Naive thymus-derived CD4-positive, alpha-beta T cell (primary cell): ENCODE results near the gene BTNL3. TPM values are rescaled to one million over a fixed set of nuclear protein-coding genes. Genes with fewer than 3 reads are reported as not detected.
A peak's percentile ranks its signal among the peaks of the same experiment; 100 is the strongest.
"Not testable (repeated sequence)": the region's sequence is repeated elsewhere in the genome, so short reads cannot be mapped to it uniquely, and the experiment has no call there.

Experiments
- ATAC-seq: fragments of 150-1000 bp; cut with Tn5 transposase; 2 replicates; pipeline ENCODE4 v1.10.0; 2021; ENCODE audit warnings: mild to moderate bottlenecking, moderate library complexity
- CTCF ChIA-PET: fragments of 350-600 bp; sonication (Branson Sonifier 250); formaldehyde crosslinking; loops from one replicate; lab custom pipeline; 2021; ENCODE audit warnings: antibody characterized with exemption; lab: Charles Lee
- POLR2A ChIA-PET: fragments of 350-600 bp; sonication (Branson Sonifier 250); formaldehyde crosslinking; loops from one replicate; lab custom pipeline; 2021; ENCODE audit warnings: antibody characterized with exemption, inconsistent platforms; lab: Charles Lee
- DNase-seq, 9 donors: peaks; one replicate each; pipeline versions ENCODE4 v3.0.0 to v3.0.0-alpha.2; 2020 to 2022; ENCODE audit warnings: mixed read lengths in 1 of 9
- H3K27ac ChIP-seq: one replicate; pipeline ENCODE4 v1.7.0; 2013; ENCODE audit warnings: mild to moderate bottlenecking, low read depth, low read length, moderate library complexity
- H3K27me3 ChIP-seq, 2 donors: one replicate each; pipeline ENCODE4 v1.7.0; 2013; ENCODE audit warnings: low read length in 2 of 2, mild to moderate bottlenecking in 2 of 2, moderate library complexity in 2 of 2; ENCODE audit not compliant: control insufficient read depth in 2 of 2, insufficient read depth in 2 of 2
- H3K36me3 ChIP-seq, 3 experiments: 1 replicate in 2 of 3; 2 replicates in 1 of 3; pipeline ENCODE4 v1.7.0; 2013; ENCODE audit warnings: low read length in 3 of 3, mild to moderate bottlenecking in 3 of 3, moderate library complexity in 1 of 3; ENCODE audit not compliant: insufficient read depth in 3 of 3, control insufficient read depth in 2 of 3
- H3K4me1 ChIP-seq, 2 donors: one replicate each; pipeline ENCODE4 v1.7.0; 2013; ENCODE audit warnings: low read length in 2 of 2, mild to moderate bottlenecking in 2 of 2, moderate library complexity in 1 of 2; ENCODE audit not compliant: control insufficient read depth in 2 of 2, insufficient read depth in 2 of 2
- H3K4me3 ChIP-seq: 2 replicates; pipeline ENCODE4 v1.7.0; 2013; ENCODE audit warnings: mild to moderate bottlenecking, low read length
- H3K9me3 ChIP-seq, 3 experiments: 1 replicate in 2 of 3; 2 replicates in 1 of 3; pipeline ENCODE4 v1.7.0; 2013; ENCODE audit warnings: low read length in 3 of 3; ENCODE audit not compliant: control insufficient read depth in 2 of 3
- H3K27ac Mint-ChIP-seq, 9 donors: one replicate each; pipeline ENCODE4 v1.8.0; 2020 to 2022; ENCODE audit warnings: mixed read lengths in 9 of 9, mild to moderate bottlenecking in 8 of 9, moderate library complexity in 5 of 9, inconsistent platforms in 2 of 9
- H3K27me3 Mint-ChIP-seq, 5 donors: one replicate each; pipeline ENCODE4 v1.8.0; 2021 to 2022; ENCODE audit warnings: mixed read lengths in 5 of 5, mild to moderate bottlenecking in 1 of 5
- H3K36me3 Mint-ChIP-seq, 5 donors: one replicate each; pipeline ENCODE4 v1.8.0; 2020 to 2022; ENCODE audit warnings: mixed read lengths in 5 of 5, mild to moderate bottlenecking in 3 of 5, inconsistent platforms in 1 of 5
- H3K4me1 Mint-ChIP-seq, 7 donors: one replicate each; pipeline ENCODE4 v1.8.0; 2020 to 2022; ENCODE audit warnings: mixed read lengths in 7 of 7, mild to moderate bottlenecking in 3 of 7, inconsistent platforms in 1 of 7
- H3K4me3 Mint-ChIP-seq, 10 donors: one replicate each; pipeline ENCODE4 v1.8.0; 2020 to 2022; ENCODE audit warnings: mild to moderate bottlenecking in 10 of 10, mixed read lengths in 10 of 10, moderate library complexity in 6 of 10, inconsistent platforms in 2 of 10
- H3K9me3 Mint-ChIP-seq, 11 donors: one replicate each; pipeline ENCODE4 v1.8.0; 2020 to 2022; ENCODE audit warnings: mixed read lengths in 11 of 11, mild to moderate bottlenecking in 4 of 11, inconsistent platforms in 1 of 11, moderate library complexity in 1 of 11
- intact Hi-C, 2 donors: fragments of 100-400 bp; cut with micrococcal nuclease; formaldehyde crosslinking; loops; one replicate each; pipeline ENCODE4 v1.15.1; 2023
- polyA plus RNA-seq, 2 donors: library from polyadenylated mRNA; unstranded; fragments of 300-500 nt; fragmentation: Illumina TruSeq; gene quantifications; one replicate each; pipeline ENCODE4 v1.2.3, GENCODE V29; 2021
- total RNA-seq, 6 experiments: library from RNA in 5 of 6; stranded (reverse) in 5 of 6; gene quantifications; 1 replicate in 5 of 6; 2 replicates in 1 of 6; pipeline ENCODE4 v1.2.3 and lab custom pipeline; 2021 to 2026

BTNL3 gene
- total and polyA plus RNA-seq, 7 experiments from 2014 or later: not detected

GRCh38 chr5:181014654-181015053, 26.0 kb downstream of the BTNL3 start:
- H3K36me3 Mint-ChIP-seq, H3K9me3 ChIP-seq, H3K36me3 ChIP-seq, DNase-seq, H3K4me1 Mint-ChIP-seq, H3K27ac ChIP-seq, ATAC-seq, H3K27ac Mint-ChIP-seq, H3K4me3 Mint-ChIP-seq, H3K4me1 ChIP-seq, intact Hi-C loops, H3K9me3 Mint-ChIP-seq, H3K4me3 ChIP-seq, H3K27me3 ChIP-seq, POLR2A ChIA-PET, CTCF ChIA-PET: not testable (repeated sequence)
- H3K27me3 Mint-ChIP-seq: peaks cover 0 to 38% (median 13%) of the 10 kb centered on the region in 5 donors

GRCh38 chr5:181017448-181017847, 28.8 kb downstream of the BTNL3 start:
- H3K36me3 Mint-ChIP-seq, DNase-seq, H3K4me3 Mint-ChIP-seq, H3K27ac ChIP-seq, intact Hi-C loops, H3K27ac Mint-ChIP-seq, H3K27me3 ChIP-seq, CTCF ChIA-PET, POLR2A ChIA-PET, H3K4me1 ChIP-seq, H3K4me1 Mint-ChIP-seq, H3K4me3 ChIP-seq, H3K36me3 ChIP-seq, ATAC-seq: not testable (repeated sequence)
- peaks cover 0 to 20% (median 0%) of the 10 kb centered on the region in 3 experiments for H3K9me3 ChIP-seq
- peaks cover 5 to 39% (median 19%) of the 10 kb centered on the region in 5 donors for H3K27me3 Mint-ChIP-seq
- H3K9me3 Mint-ChIP-seq: peaks cover 5 to 30% (median 20%) of the 10 kb centered on the region in 11 donors

- Histone ChIP-seq H3K27me3 (no peaks in the 10 kb centered on the region), H3K9me3 (peaks cover 0 to 25% (median 0%) of the 10 kb centered on the region in 3 experiments), H3K36me3 (no peaks in the 10 kb centered on the region), H3K4me3 (no peak overlapping the region), H3K27ac (no peak overlapping the region), H3K4me1 (no peaks in the 10 kb centered on the region)
- Mint-ChIP-seq H3K27ac (no peak overlapping the region), H3K36me3 (peaks cover 0 to 8% (median 3%) of the 10 kb centered on the region in 5 donors), H3K4me1 (peaks cover 0 to 1% (median 0%) of the 10 kb centered on the region in 7 donors), H3K9me3 (peaks cover 5 to 56% (median 28%) of the 10 kb centered on the region in 11 donors), H3K4me3 (no peak overlapping the region), H3K27me3 (peaks cover 7 to 49% (median 41%) of the 10 kb centered on the region in 5 donors)
- ChIA-PET POLR2A (no interaction called here), CTCF (no interaction called here)
- DNase-seq (no peak), ATAC-seq (no peak)
- intact Hi-C loops: no loop called here
Measured at GRCh38 chr5:181020688-181021087, 32.0 kb downstream of the BTNL3 start.

- H3K27me3 Mint-ChIP-seq: peaks cover 3 to 62% (median 34%) of the 10 kb centered on the region in 5 donors
Measured at GRCh38 chr5:181024245-181025064, 35.8 kb downstream of the BTNL3 start.

GRCh38 chr5:181027452-181028031, 38.9 kb downstream of the BTNL3 start:
- H3K9me3 ChIP-seq: peaks cover 0 to 4% (median 0%) of the 10 kb centered on the region in 3 experiments
- ATAC-seq: no peak
- intact Hi-C loops: no loop called here
- peaks cover 0 to 4% (median 0%) of the 10 kb centered on the region in 7 donors for H3K4me1 Mint-ChIP-seq
- no peaks in the 10 kb centered on the region for H3K4me1 ChIP-seq
- H3K4me3 Mint-ChIP-seq: no peak overlapping the region
- H3K27me3 ChIP-seq: no peaks in the 10 kb centered on the region
- no peak for DNase-seq
- H3K27ac Mint-ChIP-seq: no peak overlapping the region
- no peaks in the 10 kb centered on the region for H3K36me3 ChIP-seq
- H3K4me3 ChIP-seq: no peak overlapping the region
- peaks cover 0 to 9% (median 0%) of the 10 kb centered on the region in 5 donors for H3K36me3 Mint-ChIP-seq
- peaks cover 0 to 33% (median 15%) of the 10 kb centered on the region in 11 donors for H3K9me3 Mint-ChIP-seq
- ChIA-PET CTCF (no interaction called here), POLR2A (no interaction called here)
- peaks cover 8 to 67% (median 31%) of the 10 kb centered on the region in 5 donors for H3K27me3 Mint-ChIP-seq
- H3K27ac ChIP-seq: no peak overlapping the region

More at GRCh38 chr5:181024245-181025064, 35.8 kb downstream of the BTNL3 start:
- H3K27me3 ChIP-seq: no peaks in the 10 kb centered on the region
- Mint-ChIP-seq H3K4me1 (no peaks in the 10 kb centered on the region), H3K9me3 (peaks cover 5 to 52% (median 26%) of the 10 kb centered on the region in 11 donors), H3K36me3 (peaks cover 0 to 8% (median 3%) of the 10 kb centered on the region in 5 donors), H3K4me3 (peak overlapping the region in 1 of 10 donors; percentile 42), H3K27ac (no peak overlapping the region)
- intact Hi-C loops: no loop called here
- DNase-seq: no peak
- no peaks in the 10 kb centered on the region for H3K36me3 ChIP-seq
- H3K27ac ChIP-seq: no peak overlapping the region
- H3K4me3 ChIP-seq: no peak overlapping the region
- ChIA-PET POLR2A (interaction anchor here (0.8 kb wide), 1 partner anchor 226 kb away, joined by 3 read pairs; no protein-coding TSS in a partner anchor), CTCF (no interaction called here)
- ATAC-seq: no peak
- H3K9me3 ChIP-seq: peaks cover 0 to 25% (median 0%) of the 10 kb centered on the region in 3 experiments
- H3K4me1 ChIP-seq: no peaks in the 10 kb centered on the region

GRCh38 chr5:181028032-181028819, 39.6 kb downstream of the BTNL3 start:
- CTCF ChIA-PET: no interaction called here
- ATAC-seq: no peak
- DNase-seq: no peak
- Mint-ChIP-seq H3K4me3 (no peak overlapping the region), H3K4me1 (peaks cover 0 to 4% (median 0%) of the 10 kb centered on the region in 7 donors), H3K36me3 (peaks cover 0 to 9% (median 0%) of the 10 kb centered on the region in 5 donors), H3K27ac (no peak overlapping the region), H3K27me3 (peaks cover 8 to 67% (median 30%) of the 10 kb centered on the region in 5 donors), H3K9me3 (peaks cover 0 to 26% (median 10%) of the 10 kb centered on the region in 11 donors)
- Histone ChIP-seq H3K27ac (no peak overlapping the region), H3K9me3 (no peaks in the 10 kb centered on the region), H3K4me1 (no peaks in the 10 kb centered on the region), H3K27me3 (no peaks in the 10 kb centered on the region), H3K4me3 (no peak overlapping the region), H3K36me3 (no peaks in the 10 kb centered on the region)
- POLR2A ChIA-PET: no interaction called here
- intact Hi-C loops: no loop called here
